ENCODE measurements around the gene TNFSF18.
"Not testable (repeated sequence)": the region's sequence is repeated elsewhere in the genome, so short reads cannot be mapped to it uniquely, and the experiment has no call there.

The TNFSF18 gene

DNA sequence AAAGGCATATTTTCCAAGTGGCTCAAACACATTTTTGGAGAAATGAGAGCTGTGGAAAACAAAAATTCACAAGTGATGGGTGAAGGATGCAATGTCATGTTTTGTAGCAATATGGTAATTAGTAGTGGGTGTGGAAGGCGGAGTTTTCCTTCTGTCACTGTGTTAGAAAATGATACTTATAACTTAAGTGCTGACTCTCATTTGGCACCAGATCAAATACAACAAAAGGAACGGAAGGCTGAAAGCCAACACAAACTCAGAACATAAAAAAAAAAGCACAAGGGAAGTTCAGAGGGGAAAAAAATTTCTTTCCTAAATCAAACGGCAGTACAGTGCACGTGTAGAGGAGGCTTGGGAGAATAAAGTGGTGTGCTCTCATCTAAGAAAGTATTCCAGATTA, at the start of gene TNFSF18:
Gene TNFSF18 (minus strand): TSS at position 77 of the 400 bp plus-strand sequence. CDS start 45 bp downstream, at position 32.
- no peak for DNase-seq (ENCODE audit: low read depth)

- no peak for DNase-seq (ENCODE audit: low read depth)
Measured at GRCh38 chr1:173099166-173099565, 48.4 kb upstream of the TNFSF18 start.

- no peak for DNase-seq (ENCODE audit: low read depth)
Measured at GRCh38 chr1:173098117-173098516, 47.4 kb upstream of the TNFSF18 start.

DNA sequence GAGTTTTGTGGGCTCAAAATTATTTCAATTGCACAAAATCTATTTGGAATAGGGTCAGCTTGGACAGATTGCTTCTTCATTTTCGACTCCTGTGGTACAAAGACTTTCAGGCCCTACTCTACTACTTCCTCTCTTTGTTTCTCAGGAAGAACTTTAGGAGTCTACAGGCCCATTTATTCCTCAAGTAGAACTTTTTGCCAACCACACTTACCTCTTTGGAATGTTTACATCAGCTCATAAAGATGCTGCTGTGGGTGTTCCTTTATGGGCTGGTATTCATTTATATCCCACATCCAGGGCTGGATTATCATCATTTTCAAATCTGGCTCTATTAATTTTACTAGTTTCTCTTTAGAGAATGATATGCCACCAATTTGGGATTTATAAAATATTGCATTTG, 46.3 kb upstream of the TNFSF18 start:
- DNase-seq (ENCODE audit: low read depth), result no peak

- DNase-seq (ENCODE audit: low read depth), result no peak
Measured at GRCh38 chr1:173095632-173096031, 44.9 kb upstream of the TNFSF18 start.

DNA sequence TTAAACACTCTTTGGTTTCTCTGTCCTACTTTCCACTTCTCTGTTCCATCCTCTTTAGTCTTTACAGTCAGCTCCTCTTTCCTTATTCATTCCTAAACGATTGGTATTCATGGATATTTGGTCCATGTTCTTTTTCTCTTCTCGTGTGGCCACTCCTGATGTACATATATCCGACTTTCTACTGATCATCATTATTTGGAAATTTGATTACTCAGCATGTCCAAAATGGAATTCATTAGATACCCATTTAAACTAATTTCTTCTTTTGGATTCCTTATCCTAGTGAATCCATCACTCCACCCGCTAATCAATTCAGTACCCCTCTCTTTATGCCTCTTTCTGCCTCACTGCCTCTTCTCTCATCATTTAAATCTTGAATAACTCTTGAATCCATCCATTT, 43.8 kb upstream of the TNFSF18 start:
- DNase-seq (ENCODE audit: low read depth), result no peak

- no peak for DNase-seq (ENCODE audit: low read depth)
Measured at GRCh38 chr1:173093691-173094445, 43.1 kb upstream of the TNFSF18 start.

DNA sequence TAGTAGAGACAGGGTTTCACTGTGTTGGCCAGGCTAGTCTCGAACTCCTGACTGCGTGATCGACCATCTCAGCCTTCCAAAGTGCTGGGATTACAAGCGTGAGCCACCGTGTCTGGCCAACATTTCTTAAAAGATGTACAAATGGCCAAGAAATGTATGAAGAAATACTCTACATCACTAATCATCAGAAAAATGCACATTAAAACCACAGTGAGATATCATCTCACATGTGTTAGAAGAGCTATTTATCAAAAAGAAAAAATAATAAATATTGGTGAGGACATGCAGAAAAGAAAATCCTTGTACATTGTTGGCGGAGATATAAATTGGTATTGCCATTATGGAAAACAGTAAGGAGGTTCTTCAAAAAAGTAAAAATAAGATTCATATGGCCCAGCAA, 33.6 kb upstream of the TNFSF18 start:
- DNase-seq (ENCODE audit: low read depth), result no peak

GRCh38 chr1:173082913-173083312, 32.2 kb upstream of the TNFSF18 start:
- no peak for DNase-seq (ENCODE audit: low read depth)

DNA sequence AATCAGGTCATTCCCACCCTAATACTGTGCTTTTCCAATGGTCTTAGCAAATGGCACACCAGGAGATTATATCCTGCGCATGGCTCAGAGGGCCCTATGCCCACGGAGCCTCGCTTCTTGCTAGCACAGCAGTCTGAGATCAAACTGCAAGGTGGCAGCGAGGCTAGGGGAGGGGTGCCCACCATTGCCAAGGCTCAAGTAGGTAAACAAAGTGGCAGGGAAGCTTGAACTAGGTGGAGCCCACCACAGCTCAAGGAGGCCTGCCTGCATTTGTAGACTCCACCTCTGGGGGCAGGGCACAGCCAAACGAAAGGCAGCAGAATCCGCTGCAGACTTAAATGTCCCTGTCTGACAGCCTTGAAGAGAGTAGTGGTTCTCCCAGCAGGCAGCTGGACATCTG, 23.5 kb upstream of the TNFSF18 start:
- not testable (repeated sequence) for DNase-seq (ENCODE audit: low read depth)

DNA sequence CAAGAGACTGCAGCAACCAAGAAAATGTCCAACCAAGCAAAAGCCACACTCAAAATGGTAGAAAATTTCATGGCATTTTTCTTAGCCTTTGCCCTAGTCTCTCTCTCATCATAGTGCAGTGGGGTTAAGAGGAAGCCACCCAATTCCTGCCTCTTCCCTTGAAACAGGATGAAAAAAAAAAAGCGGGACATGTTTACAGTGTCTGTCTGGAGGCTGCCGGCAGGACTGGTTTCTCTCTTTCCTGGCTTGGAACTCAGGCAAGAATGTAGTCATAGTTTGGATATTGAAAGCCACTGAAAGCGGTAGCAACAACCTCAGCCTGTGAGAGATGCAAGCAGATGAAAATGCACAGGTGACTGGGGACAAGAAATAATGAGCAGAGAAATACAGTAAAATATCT, 13.3 kb upstream of the TNFSF18 start:
- no peak for DNase-seq (ENCODE audit: low read depth)

- no peak for DNase-seq (ENCODE audit: low read depth)
Measured at GRCh38 chr1:173063171-173063570, 12.4 kb upstream of the TNFSF18 start.

DNA sequence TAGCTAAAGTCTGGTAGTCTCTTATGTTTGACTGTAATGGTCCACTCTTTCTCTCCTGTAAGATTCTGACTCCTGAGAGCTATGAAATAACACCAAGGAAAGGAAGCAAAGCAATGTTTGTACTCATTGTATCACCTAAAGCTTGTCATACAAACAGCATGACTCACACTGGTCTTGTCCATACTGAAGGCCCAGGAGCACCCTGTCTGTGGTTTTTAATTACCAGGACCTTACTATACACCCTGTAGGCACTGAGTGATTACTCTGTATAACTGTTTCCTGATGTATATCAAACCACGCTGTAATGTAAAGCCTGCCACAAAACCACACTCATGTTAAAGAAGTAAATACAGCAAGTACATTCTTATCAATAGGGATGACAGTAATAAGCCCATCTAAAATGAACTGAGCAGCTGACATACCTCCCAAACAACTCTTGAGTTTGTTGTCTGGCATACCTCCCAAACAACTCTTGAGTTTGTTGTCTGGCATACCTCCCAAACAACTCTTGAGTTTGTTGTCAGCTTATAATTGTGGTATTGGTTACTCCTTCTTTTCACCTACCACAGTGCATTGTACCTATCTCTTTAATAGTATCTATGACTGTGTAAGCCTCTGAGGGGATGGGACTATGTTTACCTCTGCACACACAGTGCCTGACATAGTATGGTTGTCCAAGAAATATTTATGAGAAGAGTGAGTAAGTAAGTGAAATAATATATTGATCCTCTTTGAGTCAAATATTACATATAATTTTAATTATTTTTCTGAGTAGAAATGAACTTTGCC, 11.6 kb upstream of the TNFSF18 start:
- DNase-seq (ENCODE audit: low read depth), result no peak

DNA sequence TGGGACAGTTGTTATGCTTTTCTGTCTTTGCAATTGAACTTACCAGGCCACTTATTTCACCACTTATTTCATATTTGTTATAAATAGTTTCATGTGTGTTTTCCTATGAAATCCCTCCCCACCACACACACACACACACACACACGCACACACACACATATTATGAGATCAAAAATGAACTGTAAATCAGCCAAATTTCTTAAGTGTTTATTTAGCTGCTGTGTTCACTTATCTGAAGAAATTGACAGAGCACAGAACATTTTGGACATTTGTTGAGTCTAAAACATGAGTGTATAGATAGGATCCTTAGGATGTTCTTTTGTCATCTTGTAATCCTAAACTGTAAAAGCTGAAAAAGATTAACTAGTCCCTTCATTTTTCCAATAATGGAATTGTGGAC, 7.8 kb upstream of the TNFSF18 start:
- DNase-seq (ENCODE audit: low read depth), result no peak

- DNase-seq (ENCODE audit: low read depth), result no peak
Measured at GRCh38 chr1:173057984-173058383, 7.2 kb upstream of the TNFSF18 start.

- DNase-seq (ENCODE audit: low read depth), result no peak
Measured at GRCh38 chr1:173056365-173056764, 5.6 kb upstream of the TNFSF18 start.

- DNase-seq (ENCODE audit: low read depth), result no peak
Measured at GRCh38 chr1:173052681-173053196, 2.0 kb upstream of the TNFSF18 start.

GRCh38 chr1:173049322-173049633, 1.5 kb downstream of the TNFSF18 start:
- no peak for DNase-seq (ENCODE audit: low read depth)

DNA sequence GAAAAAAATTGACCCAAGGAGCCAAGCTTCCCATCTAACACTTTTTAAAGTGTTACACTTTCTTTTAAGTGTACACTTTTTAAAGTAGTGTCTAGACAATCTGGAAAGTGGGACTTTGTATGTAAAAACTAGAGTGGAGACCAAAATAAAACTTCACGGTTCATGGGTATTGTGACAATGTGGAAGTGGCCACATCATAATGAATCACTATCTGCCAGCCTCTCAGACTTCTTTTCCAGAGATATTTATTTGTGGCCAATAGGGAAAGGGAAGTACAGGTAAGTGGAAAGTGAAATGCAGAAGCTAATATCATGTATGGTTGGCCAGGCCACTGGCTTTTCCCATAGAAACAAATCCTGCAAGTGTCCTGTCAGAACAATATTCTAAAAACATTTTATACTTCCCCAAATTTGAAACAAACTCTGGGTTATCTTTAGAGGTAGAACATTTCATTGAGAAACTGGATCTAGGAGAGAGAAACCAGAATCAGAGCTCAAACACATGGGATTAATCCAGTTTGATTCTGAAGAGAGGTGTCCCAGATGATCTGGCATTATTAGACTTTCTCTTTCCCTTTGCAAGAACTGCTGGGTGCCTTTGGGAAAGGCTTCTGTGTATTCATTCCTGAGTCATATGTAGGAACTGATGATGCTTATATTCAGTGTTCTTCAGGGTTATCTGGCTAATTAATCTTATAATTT, 2.0 kb downstream of the TNFSF18 start:
- no peak for DNase-seq (ENCODE audit: low read depth)

DNA sequence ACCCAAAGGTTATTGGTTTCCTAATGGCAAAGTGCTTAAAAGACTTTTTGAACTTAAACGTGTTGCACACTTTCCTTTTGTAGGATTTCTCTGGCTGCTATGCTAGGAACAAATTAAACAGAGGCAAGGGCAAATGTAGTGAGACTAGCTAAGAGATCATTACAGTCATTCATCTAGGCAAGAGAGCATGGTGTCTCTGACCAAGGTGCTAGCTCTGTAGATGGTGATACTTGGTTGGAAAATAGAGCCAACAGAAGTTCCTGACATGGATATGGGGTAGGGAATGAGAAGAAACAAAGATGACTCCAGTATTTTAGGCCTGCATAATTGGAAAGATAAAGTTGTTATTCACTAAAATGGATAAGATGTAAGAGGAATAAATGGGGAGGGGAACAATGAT, 6.1 kb downstream of the TNFSF18 start:
- no peak for DNase-seq (ENCODE audit: low read depth)

DNA sequence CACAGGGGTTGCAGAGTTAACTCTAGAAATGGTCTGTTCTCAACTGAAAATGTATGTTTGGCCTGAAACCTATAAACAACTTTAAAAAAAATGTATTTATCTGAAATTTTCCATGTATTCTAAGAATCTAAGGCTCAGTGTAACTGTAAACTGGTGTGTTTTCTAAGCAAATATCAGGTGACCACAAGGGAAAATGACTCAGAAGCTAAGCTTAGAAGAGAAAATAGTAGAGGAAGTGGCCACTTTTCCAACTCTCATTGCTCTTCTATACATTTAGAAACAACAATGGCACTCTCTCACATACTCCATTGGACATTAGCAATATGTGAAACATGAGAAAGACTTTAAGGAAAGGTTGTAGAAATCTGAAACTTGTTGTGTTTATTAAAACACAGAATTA, 7.5 kb downstream of the TNFSF18 start:
- DNase-seq (ENCODE audit: low read depth), result no peak

- no peak for DNase-seq (ENCODE audit: low read depth)
Measured at GRCh38 chr1:173042806-173043205, 7.9 kb downstream of the TNFSF18 start.

GRCh38 chr1:173039626-173040025, 11.1 kb downstream of the TNFSF18 start:
- no peak for DNase-seq (ENCODE audit: low read depth)

Data from stimulated activated CD8-positive, alpha-beta memory T cell treated with anti-CD3 and anti-CD28 coated beads, Interleukin-7, amount 100 ng/mL, for 24 hours (primary cell).